Naive thymus-derived CD4-positive, alpha-beta T cell (primary cell): ENCODE results near the gene CSTPP1. TPM values are rescaled to one million over a fixed set of nuclear protein-coding genes. Genes with fewer than 3 reads are reported as not detected.

Experiments used
- ATAC-seq: fragments of 150-1000 bp; cut with Tn5 transposase; 2 replicates; pipeline ENCODE4 v1.10.0; 2021; ENCODE audit warnings: mild to moderate bottlenecking, moderate library complexity
- CTCF ChIA-PET: fragments of 350-600 bp; sonication (Branson Sonifier 250); formaldehyde crosslinking; loops from one replicate; lab custom pipeline; 2021; ENCODE audit warnings: antibody characterized with exemption; lab: Charles Lee
- POLR2A ChIA-PET: fragments of 350-600 bp; sonication (Branson Sonifier 250); formaldehyde crosslinking; loops from one replicate; lab custom pipeline; 2021; ENCODE audit warnings: antibody characterized with exemption, inconsistent platforms; lab: Charles Lee
- DNase-seq, 9 donors: peaks; one replicate each; pipeline versions ENCODE4 v3.0.0 to v3.0.0-alpha.2; 2020 to 2022; ENCODE audit warnings: mixed read lengths in 1 of 9
- H3K27ac ChIP-seq: one replicate; pipeline ENCODE4 v1.7.0; 2013; ENCODE audit warnings: mild to moderate bottlenecking, low read depth, low read length, moderate library complexity
- H3K27me3 ChIP-seq, 2 donors: one replicate each; pipeline ENCODE4 v1.7.0; 2013; ENCODE audit warnings: low read length in 2 of 2, mild to moderate bottlenecking in 2 of 2, moderate library complexity in 2 of 2; ENCODE audit not compliant: control insufficient read depth in 2 of 2, insufficient read depth in 2 of 2
- H3K36me3 ChIP-seq, 3 experiments: 1 replicate in 2 of 3; 2 replicates in 1 of 3; pipeline ENCODE4 v1.7.0; 2013; ENCODE audit warnings: low read length in 3 of 3, mild to moderate bottlenecking in 3 of 3, moderate library complexity in 1 of 3; ENCODE audit not compliant: insufficient read depth in 3 of 3, control insufficient read depth in 2 of 3
- H3K4me1 ChIP-seq, 2 donors: one replicate each; pipeline ENCODE4 v1.7.0; 2013; ENCODE audit warnings: low read length in 2 of 2, mild to moderate bottlenecking in 2 of 2, moderate library complexity in 1 of 2; ENCODE audit not compliant: control insufficient read depth in 2 of 2, insufficient read depth in 2 of 2
- H3K4me3 ChIP-seq: 2 replicates; pipeline ENCODE4 v1.7.0; 2013; ENCODE audit warnings: mild to moderate bottlenecking, low read length
- H3K9me3 ChIP-seq, 3 experiments: 1 replicate in 2 of 3; 2 replicates in 1 of 3; pipeline ENCODE4 v1.7.0; 2013; ENCODE audit warnings: low read length in 3 of 3; ENCODE audit not compliant: control insufficient read depth in 2 of 3
- H3K27ac Mint-ChIP-seq, 9 donors: one replicate each; pipeline ENCODE4 v1.8.0; 2020 to 2022; ENCODE audit warnings: mixed read lengths in 9 of 9, mild to moderate bottlenecking in 8 of 9, moderate library complexity in 5 of 9, inconsistent platforms in 2 of 9
- H3K27me3 Mint-ChIP-seq, 5 donors: one replicate each; pipeline ENCODE4 v1.8.0; 2021 to 2022; ENCODE audit warnings: mixed read lengths in 5 of 5, mild to moderate bottlenecking in 1 of 5
- H3K36me3 Mint-ChIP-seq, 5 donors: one replicate each; pipeline ENCODE4 v1.8.0; 2020 to 2022; ENCODE audit warnings: mixed read lengths in 5 of 5, mild to moderate bottlenecking in 3 of 5, inconsistent platforms in 1 of 5
- H3K4me1 Mint-ChIP-seq, 7 donors: one replicate each; pipeline ENCODE4 v1.8.0; 2020 to 2022; ENCODE audit warnings: mixed read lengths in 7 of 7, mild to moderate bottlenecking in 3 of 7, inconsistent platforms in 1 of 7
- H3K4me3 Mint-ChIP-seq, 10 donors: one replicate each; pipeline ENCODE4 v1.8.0; 2020 to 2022; ENCODE audit warnings: mild to moderate bottlenecking in 10 of 10, mixed read lengths in 10 of 10, moderate library complexity in 6 of 10, inconsistent platforms in 2 of 10
- H3K9me3 Mint-ChIP-seq, 11 donors: one replicate each; pipeline ENCODE4 v1.8.0; 2020 to 2022; ENCODE audit warnings: mixed read lengths in 11 of 11, mild to moderate bottlenecking in 4 of 11, inconsistent platforms in 1 of 11, moderate library complexity in 1 of 11
- intact Hi-C, 2 donors: fragments of 100-400 bp; cut with micrococcal nuclease; formaldehyde crosslinking; loops; one replicate each; pipeline ENCODE4 v1.15.1; 2023
- polyA plus RNA-seq, 2 donors: library from polyadenylated mRNA; unstranded; fragments of 300-500 nt; fragmentation: Illumina TruSeq; gene quantifications; one replicate each; pipeline ENCODE4 v1.2.3, GENCODE V29; 2021
- total RNA-seq, 6 experiments: library from RNA in 5 of 6; stranded (reverse) in 5 of 6; gene quantifications; 1 replicate in 5 of 6; 2 replicates in 1 of 6; pipeline ENCODE4 v1.2.3 and lab custom pipeline; 2021 to 2026

CSTPP1 gene
- total and polyA plus RNA-seq, 7 experiments from 2014 or later, result 9.3 to 18.6 (median 16.1) TPM

GRCh38 chr11:46999217-46999616 is 62.7 kb downstream of the CSTPP1 start:
- CTCF ChIA-PET, result interaction anchor here (0.9 kb wide), 1 partner anchor 10 kb away, joined by 8 read pairs; no protein-coding TSS in a partner anchor
- Histone ChIP-seq H3K27ac (no peak overlapping the region), H3K4me3 (no peak overlapping the region), H3K27me3 (no peaks in the 10 kb centered on the region), H3K36me3 (no peaks in the 10 kb centered on the region), H3K4me1 (no peaks in the 10 kb centered on the region), H3K9me3 (no peaks in the 10 kb centered on the region)
- Mint-ChIP-seq H3K36me3 (peaks cover 6 to 35% (median 13%) of the 10 kb centered on the region in 5 donors), H3K4me3 (no peak overlapping the region), H3K27me3 (no peaks in the 10 kb centered on the region), H3K4me1 (peaks cover 1 to 22% (median 11%) of the 10 kb centered on the region in 7 donors), H3K9me3 (no peaks in the 10 kb centered on the region), H3K27ac (no peak overlapping the region)
- DNase-seq (no peak), ATAC-seq (no peak)
- POLR2A ChIA-PET, result interaction anchor here (0.6 kb wide), 1 partner anchor 1123 kb away, joined by 3 read pairs; no protein-coding TSS in a partner anchor
- intact Hi-C loops, result no loop called here

- H3K27ac Mint-ChIP-seq, result no peak overlapping the region
- CTCF ChIA-PET, result interaction anchor here (1.0 kb wide), 1 partner anchor 15 kb away, joined by 3 read pairs; no protein-coding TSS in a partner anchor
- intact Hi-C loops, result no loop called here
Observed at GRCh38 chr11:47000033-47000432, 63.5 kb downstream of the CSTPP1 start.

GRCh38 chr11:47001781-47002181 is 65.2 kb downstream of the CSTPP1 start:
- Mint-ChIP-seq H3K4me3 (no peak overlapping the region), H3K27ac (no peak overlapping the region), H3K27me3 (no peaks in the 10 kb centered on the region), H3K4me1 (peaks cover 7 to 29% (median 18%) of the 10 kb centered on the region in 7 donors), H3K9me3 (no peaks in the 10 kb centered on the region), H3K36me3 (peaks cover 6 to 26% (median 18%) of the 10 kb centered on the region in 5 donors)
- no peak for ATAC-seq
- no peak overlapping the region for H3K27ac ChIP-seq
- no peaks in the 10 kb centered on the region for H3K36me3 ChIP-seq
- H3K4me3 ChIP-seq, result no peak overlapping the region
- DNase-seq, result no peak
- ChIA-PET POLR2A (no interaction called here), CTCF (interaction anchor here (0.6 kb wide), 1 partner anchor 160 kb away, joined by 4 read pairs; no protein-coding TSS in a partner anchor)
- no peaks in the 10 kb centered on the region for H3K4me1 ChIP-seq
- no peaks in the 10 kb centered on the region for H3K9me3 ChIP-seq
- H3K27me3 ChIP-seq, result no peaks in the 10 kb centered on the region
- intact Hi-C loops, result no loop called here

More at GRCh38 chr11:47000033-47000432, 63.5 kb downstream of the CSTPP1 start:
- H3K4me1 Mint-ChIP-seq, result peaks cover 7 to 29% (median 18%) of the 10 kb centered on the region in 7 donors
- no peaks in the 10 kb centered on the region for H3K27me3 Mint-ChIP-seq
- H3K36me3 ChIP-seq, result no peaks in the 10 kb centered on the region
- H3K36me3 Mint-ChIP-seq, result peaks cover 6 to 39% (median 18%) of the 10 kb centered on the region in 5 donors
- H3K4me3 ChIP-seq, result no peak overlapping the region
- no peak for DNase-seq
- no peaks in the 10 kb centered on the region for H3K9me3 ChIP-seq
- H3K27ac ChIP-seq, result no peak overlapping the region
- POLR2A ChIA-PET, result no interaction called here
- no peak overlapping the region for H3K4me3 Mint-ChIP-seq
- no peaks in the 10 kb centered on the region for H3K4me1 ChIP-seq
- H3K27me3 ChIP-seq, result no peaks in the 10 kb centered on the region
- no peaks in the 10 kb centered on the region for H3K9me3 Mint-ChIP-seq
- ATAC-seq, result no peak

- peaks cover 3 to 22% (median 12%) of the 10 kb centered on the region in 5 donors for H3K36me3 Mint-ChIP-seq
- DNase-seq (no peak), ATAC-seq (no peak)
- H3K27ac Mint-ChIP-seq, result no peak overlapping the region
- H3K4me3 Mint-ChIP-seq, result no peak overlapping the region
- Histone ChIP-seq H3K27me3 (no peaks in the 10 kb centered on the region), H3K27ac (no peak overlapping the region), H3K4me3 (no peak overlapping the region), H3K4me1 (no peaks in the 10 kb centered on the region), H3K36me3 (no peaks in the 10 kb centered on the region), H3K9me3 (no peaks in the 10 kb centered on the region)
- H3K9me3 Mint-ChIP-seq, result no peaks in the 10 kb centered on the region
- ChIA-PET POLR2A (no interaction called here), CTCF (interaction anchor here (0.6 kb wide), 1 partner anchor 160 kb away, joined by 4 read pairs; no protein-coding TSS in a partner anchor)
- H3K27me3 Mint-ChIP-seq, result no peaks in the 10 kb centered on the region
- H3K4me1 Mint-ChIP-seq, result peaks cover 7 to 29% (median 18%) of the 10 kb centered on the region in 7 donors
- intact Hi-C loops, result no loop called here
Observed at GRCh38 chr11:47002390-47002789, 65.8 kb downstream of the CSTPP1 start.

- H3K27ac ChIP-seq, result no peak overlapping the region
- H3K4me1 Mint-ChIP-seq, result peaks cover 7 to 29% (median 18%) of the 10 kb centered on the region in 7 donors
- intact Hi-C loops, result no loop called here
- H3K9me3 ChIP-seq, result no peaks in the 10 kb centered on the region
- ChIA-PET POLR2A (no interaction called here), CTCF (no interaction called here)
- H3K9me3 Mint-ChIP-seq, result no peaks in the 10 kb centered on the region
- H3K27me3 Mint-ChIP-seq, result no peaks in the 10 kb centered on the region
- peaks cover 3 to 19% (median 6%) of the 10 kb centered on the region in 5 donors for H3K36me3 Mint-ChIP-seq
- no peaks in the 10 kb centered on the region for H3K36me3 ChIP-seq
- H3K27ac Mint-ChIP-seq, result no peak overlapping the region
- H3K27me3 ChIP-seq, result no peaks in the 10 kb centered on the region
- H3K4me3 ChIP-seq, result no peak overlapping the region
- H3K4me3 Mint-ChIP-seq, result no peak overlapping the region
- ATAC-seq, result no peak
- DNase-seq, result no peak
- no peaks in the 10 kb centered on the region for H3K4me1 ChIP-seq
Observed at GRCh38 chr11:47003180-47003877, 66.8 kb downstream of the CSTPP1 start.

GRCh38 chr11:47004595-47005033 is 68.1 kb downstream of the CSTPP1 start:
- no peak overlapping the region for H3K4me3 Mint-ChIP-seq
- Histone ChIP-seq H3K27me3 (no peaks in the 10 kb centered on the region), H3K4me1 (no peaks in the 10 kb centered on the region), H3K9me3 (no peaks in the 10 kb centered on the region), H3K27ac (no peak overlapping the region), H3K4me3 (no peak overlapping the region), H3K36me3 (no peaks in the 10 kb centered on the region)
- H3K27me3 Mint-ChIP-seq, result no peaks in the 10 kb centered on the region
- peak in 1 of 9 donors; percentile 0 for DNase-seq
- peaks cover 7 to 26% (median 18%) of the 10 kb centered on the region in 7 donors for H3K4me1 Mint-ChIP-seq
- intact Hi-C loops, result no loop called here
- ATAC-seq, result no peak
- ChIA-PET POLR2A (no interaction called here), CTCF (no interaction called here)
- no peaks in the 10 kb centered on the region for H3K9me3 Mint-ChIP-seq
- H3K36me3 Mint-ChIP-seq, result peaks cover 3 to 20% (median 5%) of the 10 kb centered on the region in 5 donors
- peak overlapping the region in 4 of 9 donors; percentile 1 to 39 (median 28) for H3K27ac Mint-ChIP-seq
